ENCODE results near the gene RUNX2. TPM values are rescaled to one million over a fixed set of nuclear protein-coding genes. Genes with fewer than 3 reads are reported as not detected.

The RUNX2 gene
- total and polyA plus RNA-seq, 9 of the 15 experiments (the other 6 are each of a cell fraction or from before 2014, with no cell fraction given), result 0.29 to 1.00 (median 0.43) TPM

DNA sequence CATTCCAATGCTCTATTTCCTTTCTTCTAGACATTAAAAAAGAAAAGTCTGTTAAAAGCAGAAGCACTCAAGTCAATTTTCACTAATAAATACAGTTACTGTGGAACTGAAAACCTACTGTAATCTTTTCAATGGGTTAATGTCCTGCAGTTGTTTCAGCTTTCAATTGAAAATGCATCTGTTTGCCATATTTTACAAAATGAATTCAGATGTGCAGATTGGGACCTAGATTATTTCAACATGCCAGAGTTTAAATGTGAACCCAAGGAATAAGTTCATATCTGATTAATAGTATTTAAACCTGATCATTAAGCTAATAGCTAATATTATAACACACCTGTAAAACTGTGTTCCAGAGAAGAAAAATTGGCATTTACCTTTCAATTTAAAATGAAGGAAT, 39.9 kb downstream of the RUNX2 start (continued):
- TF ChIP-seq, protein P1, sequence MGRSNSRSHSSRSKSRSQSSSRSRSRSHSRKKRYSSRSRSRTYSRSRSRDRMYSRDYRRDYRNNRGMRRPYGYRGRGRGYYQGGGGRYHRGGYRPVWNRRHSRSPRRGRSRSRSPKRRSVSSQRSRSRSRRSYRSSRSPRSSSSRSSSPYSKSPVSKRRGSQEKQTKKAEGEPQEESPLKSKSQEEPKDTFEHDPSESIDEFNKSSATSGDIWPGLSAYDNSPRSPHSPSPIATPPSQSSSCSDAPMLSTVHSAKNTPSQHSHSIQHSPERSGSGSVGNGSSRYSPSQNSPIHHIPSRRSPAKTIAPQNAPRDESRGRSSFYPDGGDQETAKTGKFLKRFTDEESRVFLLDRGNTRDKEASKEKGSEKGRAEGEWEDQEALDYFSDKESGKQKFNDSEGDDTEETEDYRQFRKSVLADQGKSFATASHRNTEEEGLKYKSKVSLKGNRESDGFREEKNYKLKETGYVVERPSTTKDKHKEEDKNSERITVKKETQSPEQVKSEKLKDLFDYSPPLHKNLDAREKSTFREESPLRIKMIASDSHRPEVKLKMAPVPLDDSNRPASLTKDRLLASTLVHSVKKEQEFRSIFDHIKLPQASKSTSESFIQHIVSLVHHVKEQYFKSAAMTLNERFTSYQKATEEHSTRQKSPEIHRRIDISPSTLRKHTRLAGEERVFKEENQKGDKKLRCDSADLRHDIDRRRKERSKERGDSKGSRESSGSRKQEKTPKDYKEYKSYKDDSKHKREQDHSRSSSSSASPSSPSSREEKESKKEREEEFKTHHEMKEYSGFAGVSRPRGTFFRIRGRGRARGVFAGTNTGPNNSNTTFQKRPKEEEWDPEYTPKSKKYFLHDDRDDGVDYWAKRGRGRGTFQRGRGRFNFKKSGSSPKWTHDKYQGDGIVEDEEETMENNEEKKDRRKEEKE (IDR thresholded peaks at IDR 0.05; ENCODE audit: borderline replicate concordance in 1 of 2, control insufficient read depth in 1 of 2, low read depth in 2 of 2, low read length in 1 of 2), result no peak
- TF ChIP-seq MBD2 (IDR thresholded peaks at IDR 0.05; ENCODE audit: borderline replicate concordance, low read depth), result no peak
- no peak for TF ChIP-seq ZBTB8A (IDR thresholded peaks at IDR 0.05; ENCODE audit: partially characterized antibody)
- no peak for TF ChIP-seq PTTG1 (tag; IDR thresholded peaks at IDR 0.05; ENCODE audit: low read depth)
- TF ChIP-seq, protein P2, sequence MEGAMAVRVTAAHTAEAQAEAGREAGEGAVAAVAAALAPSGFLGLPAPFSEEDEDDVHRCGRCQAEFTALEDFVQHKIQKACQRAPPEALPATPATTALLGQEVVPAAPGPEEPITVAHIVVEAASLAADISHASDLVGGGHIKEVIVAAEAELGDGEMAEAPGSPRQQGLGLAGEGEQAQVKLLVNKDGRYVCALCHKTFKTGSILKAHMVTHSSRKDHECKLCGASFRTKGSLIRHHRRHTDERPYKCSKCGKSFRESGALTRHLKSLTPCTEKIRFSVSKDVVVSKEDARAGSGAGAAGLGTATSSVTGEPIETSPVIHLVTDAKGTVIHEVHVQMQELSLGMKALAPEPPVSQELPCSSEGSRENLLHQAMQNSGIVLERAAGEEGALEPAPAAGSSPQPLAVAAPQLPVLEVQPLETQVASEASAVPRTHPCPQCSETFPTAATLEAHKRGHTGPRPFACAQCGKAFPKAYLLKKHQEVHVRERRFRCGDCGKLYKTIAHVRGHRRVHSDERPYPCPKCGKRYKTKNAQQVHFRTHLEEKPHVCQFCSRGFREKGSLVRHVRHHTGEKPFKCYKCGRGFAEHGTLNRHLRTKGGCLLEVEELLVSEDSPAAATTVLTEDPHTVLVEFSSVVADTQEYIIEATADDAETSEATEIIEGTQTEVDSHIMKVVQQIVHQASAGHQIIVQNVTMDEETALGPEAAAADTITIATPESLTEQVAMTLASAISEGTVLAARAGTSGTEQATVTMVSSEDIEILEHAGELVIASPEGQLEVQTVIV (CRISPR knock-in tag; IDR thresholded peaks at IDR 0.05; ENCODE audit: borderline replicate concordance), result no peak
- no peak for TF ChIP-seq EP400 (IDR thresholded peaks at IDR 0.05)
- no peak for TF ChIP-seq POLR2AphosphoS5 (IDR thresholded peaks at IDR 0.05; ENCODE audit: control insufficient read depth, insufficient read depth, low read depth, low read length)
- TF ChIP-seq, protein P3, sequence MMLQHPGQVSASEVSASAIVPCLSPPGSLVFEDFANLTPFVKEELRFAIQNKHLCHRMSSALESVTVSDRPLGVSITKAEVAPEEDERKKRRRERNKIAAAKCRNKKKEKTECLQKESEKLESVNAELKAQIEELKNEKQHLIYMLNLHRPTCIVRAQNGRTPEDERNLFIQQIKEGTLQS (IDR thresholded peaks at IDR 0.05), result no peak
- TF ChIP-seq, protein P3 (CRISPR knock-in tag; conservative IDR thresholded peaks at IDR 0.05), result no peak

All from K562 (cell line).